HepG2 (cell line): ENCODE results near the gene SPACA4. TPM values are rescaled to one million over a fixed set of nuclear protein-coding genes. Genes with fewer than 3 reads are reported as not detected.

Experiments
- IKZF4 ChIP-seq: sonication (generic); formaldehyde crosslinking; IDR thresholded peaks from 2 replicates; pipeline ENCODE4 v1.5.1; 2020; ENCODE audit warnings: borderline replicate concordance, mild to moderate bottlenecking, low read depth, missing genetic modification reagents; ENCODE audit errors: not compliant biosample characterization
- JUND ChIP-seq: sonication (generic); formaldehyde crosslinking; IDR thresholded peaks from 2 replicates; pipeline ENCODE4 v1.8.0; 2022; ENCODE audit warnings: mild to moderate bottlenecking, missing genetic modification reagents
- NCOA1 ChIP-seq: sonication (generic); formaldehyde crosslinking; IDR thresholded peaks from 2 replicates; pipeline ENCODE4 v1.9.0; 2021; ENCODE audit warnings: missing genetic modification reagents
- NCOA2 ChIP-seq: sonication (generic); formaldehyde crosslinking; IDR thresholded peaks from 2 replicates; pipeline ENCODE4 v1.8.0; 2022; ENCODE audit warnings: inconsistent platforms
- NCOR1 ChIP-seq: fragments of 200-600 bp; sonication (generic); IDR thresholded peaks from 2 replicates; pipeline ENCODE4 v1.7.0; 2017; ENCODE audit warnings: antibody characterized with exemption, low read length, borderline replicate concordance
- PHF5A ChIP-seq: IDR thresholded peaks from one replicate; pipeline ENCODE4 v1.6.1; 2018; ENCODE audit warnings: low read depth, missing genetic modification reagents; ENCODE audit not compliant: unreplicated experiment
- THAP11 ChIP-seq: IDR thresholded peaks from 2 replicates; pipeline ENCODE4 v1.6.1; 2016; ENCODE audit warnings: missing biosample characterization, missing genetic modification reagents
- U2AF1 ChIP-seq: fragments of 200-400 bp; formaldehyde crosslinking; optimal IDR thresholded peaks from 2 replicates; pipeline ENCODE3; 2017; ENCODE audit warnings: mild to moderate bottlenecking, low read depth, low read length
- ZMAT3 ChIP-seq: sonication (generic); formaldehyde crosslinking; conservative IDR thresholded peaks from 2 replicates; pipeline ENCODE4 v1.7.0; 2021; ENCODE audit warnings: missing genetic modification reagents
- ZNF251 ChIP-seq: sonication (generic); formaldehyde crosslinking; IDR thresholded peaks from 2 replicates; pipeline ENCODE4 v1.9.0; 2021; ENCODE audit warnings: mild to moderate bottlenecking, missing genetic modification reagents
- ZNF260 ChIP-seq: sonication (generic); formaldehyde crosslinking; IDR thresholded peaks from 2 replicates; pipeline ENCODE4 v1.4.0; 2020; ENCODE audit warnings: missing genetic modification reagents, low read depth, mild to moderate bottlenecking, borderline replicate concordance
- ZNF562 ChIP-seq: sonication (generic); formaldehyde crosslinking; IDR thresholded peaks from 2 replicates; pipeline ENCODE4 v1.8.0; 2022; ENCODE audit warnings: missing genetic modification reagents, borderline replicate concordance
- polyA plus RNA-seq, 8 experiments: library from polyadenylated mRNA; depleted of rRNA in 3 of 8; stranded (reverse) in 7 of 8; unstranded in 1 of 8; fragments of >200 nt; fragmentation: Illumina TruSeq in 4 of 8; extraction: Trizol in 4 of 8; gene quantifications; 2 replicates each; pipeline versions ENCODE4 v1.2.1 to v1.2.3, GENCODE V29; 2011 to 2016; ENCODE audit warnings: low read depth in 4 of 8, missing spikeins in 1 of 8, mixed read lengths in 1 of 8; ENCODE audit not compliant: insufficient read depth in 1 of 8
- total RNA-seq, 5 experiments: library from RNA; depleted of rRNA; stranded (reverse); fragments of >200 nt; fragmentation: Illumina TruSeq; extraction: Trizol; gene quantifications; 2 replicates each; pipeline ENCODE4 v1.2.3, GENCODE V29; 2016; ENCODE audit warnings: low read depth in 1 of 5
- TF ChIP-seq, protein P1 (sequence below): sonication (generic); formaldehyde crosslinking; IDR thresholded peaks from 2 replicates; pipeline ENCODE4 v1.9.0; 2021; ENCODE audit warnings: missing genetic modification reagents, borderline replicate concordance
- TF ChIP-seq, protein P2 (sequence below): sonication (generic); formaldehyde crosslinking; IDR thresholded peaks from 2 replicates; pipeline ENCODE4 v1.5.0; 2020; ENCODE audit warnings: missing genetic modification reagents
- TF ChIP-seq, protein P3 (sequence below): sonication (generic); formaldehyde crosslinking; IDR thresholded peaks from 2 replicates; pipeline ENCODE4 v1.5.1; 2020; ENCODE audit warnings: mild to moderate bottlenecking, missing genetic modification reagents, borderline replicate concordance
- TF ChIP-seq, protein P4 (sequence below): sonication (generic); formaldehyde crosslinking; IDR thresholded peaks from 2 replicates; pipeline ENCODE4 v1.9.0; 2021; ENCODE audit warnings: missing genetic modification reagents, mild to moderate bottlenecking, borderline replicate concordance

The SPACA4 gene
- total and polyA plus RNA-seq, 2 of the 13 experiments (the other 11 are each of a cell fraction or from before 2014, with no cell fraction given), result not detected

DNA sequence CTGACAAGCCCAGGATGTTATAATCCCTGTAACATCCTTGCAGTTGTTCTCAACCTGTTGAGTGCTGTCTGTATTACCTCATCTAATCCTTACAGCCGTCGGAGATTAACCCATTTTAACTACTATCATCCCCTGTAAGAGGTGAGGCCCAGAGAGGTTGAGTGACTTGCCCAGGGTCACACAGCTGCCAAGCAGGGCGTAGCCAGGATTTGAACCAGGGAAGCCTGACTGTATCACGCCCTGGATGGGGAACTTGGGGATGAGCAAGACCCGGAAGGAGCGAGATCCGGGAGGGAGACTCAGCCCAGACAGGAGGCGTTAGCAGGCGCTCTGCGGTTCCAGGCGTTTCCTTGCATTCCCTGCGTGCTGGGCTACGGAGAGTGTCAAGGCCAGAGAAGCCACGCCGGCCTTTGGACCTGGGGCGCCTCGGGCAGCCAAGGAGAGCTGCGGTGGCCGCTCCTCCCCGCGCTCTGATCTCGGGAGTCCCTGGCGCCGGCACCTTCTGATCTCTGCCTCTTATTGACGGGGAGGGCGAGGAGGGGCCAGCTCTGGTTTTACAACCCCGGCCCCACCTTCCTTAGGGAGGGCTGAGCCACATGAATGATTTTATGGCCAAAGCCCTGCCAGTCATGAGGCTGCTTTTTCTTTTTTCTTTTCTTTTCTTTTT is 48.4 kb upstream of the SPACA4 start (continued):
- TF ChIP-seq PHF5A (CRISPR knock-in tag) (peak; percentile 91), ZNF251 (CRISPR knock-in tag) (no peak), NCOA1 (CRISPR knock-in tag) (0 out of 2 replicates have a peak, but pooled peaks have one; percentile 66), ZNF260 (CRISPR knock-in tag) (no peak), THAP11 (CRISPR knock-in tag) (peak; percentile 86), ZMAT3 (CRISPR knock-in tag) (peak; percentile 79; the same call in 1 of the 2 replicates), JUND (CRISPR knock-in tag) (0 out of 2 replicates have a peak, but pooled peaks have one; percentile 53), NCOR1 (peak; percentile 91), NCOA2 (CRISPR knock-in tag) (peak; percentile 93), U2AF1 (peak; percentile 37), ZNF562 (CRISPR knock-in tag) (no peak), IKZF4 (no peak)
- TF ChIP-seq, protein P1, sequence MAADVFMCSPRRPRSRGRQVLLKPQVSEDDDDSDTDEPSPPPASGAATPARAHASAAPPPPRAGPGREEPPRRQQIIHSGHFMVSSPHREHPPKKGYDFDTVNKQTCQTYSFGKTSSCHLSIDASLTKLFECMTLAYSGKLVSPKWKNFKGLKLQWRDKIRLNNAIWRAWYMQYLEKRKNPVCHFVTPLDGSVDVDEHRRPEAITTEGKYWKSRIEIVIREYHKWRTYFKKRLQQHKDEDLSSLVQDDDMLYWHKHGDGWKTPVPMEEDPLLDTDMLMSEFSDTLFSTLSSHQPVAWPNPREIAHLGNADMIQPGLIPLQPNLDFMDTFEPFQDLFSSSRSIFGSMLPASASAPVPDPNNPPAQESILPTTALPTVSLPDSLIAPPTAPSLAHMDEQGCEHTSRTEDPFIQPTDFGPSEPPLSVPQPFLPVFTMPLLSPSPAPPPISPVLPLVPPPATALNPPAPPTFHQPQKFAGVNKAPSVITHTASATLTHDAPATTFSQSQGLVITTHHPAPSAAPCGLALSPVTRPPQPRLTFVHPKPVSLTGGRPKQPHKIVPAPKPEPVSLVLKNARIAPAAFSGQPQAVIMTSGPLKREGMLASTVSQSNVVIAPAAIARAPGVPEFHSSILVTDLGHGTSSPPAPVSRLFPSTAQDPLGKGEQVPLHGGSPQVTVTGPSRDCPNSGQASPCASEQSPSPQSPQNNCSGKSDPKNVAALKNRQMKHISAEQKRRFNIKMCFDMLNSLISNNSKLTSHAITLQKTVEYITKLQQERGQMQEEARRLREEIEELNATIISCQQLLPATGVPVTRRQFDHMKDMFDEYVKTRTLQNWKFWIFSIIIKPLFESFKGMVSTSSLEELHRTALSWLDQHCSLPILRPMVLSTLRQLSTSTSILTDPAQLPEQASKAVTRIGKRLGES (CRISPR knock-in tag), result no peak
- TF ChIP-seq, protein P2, sequence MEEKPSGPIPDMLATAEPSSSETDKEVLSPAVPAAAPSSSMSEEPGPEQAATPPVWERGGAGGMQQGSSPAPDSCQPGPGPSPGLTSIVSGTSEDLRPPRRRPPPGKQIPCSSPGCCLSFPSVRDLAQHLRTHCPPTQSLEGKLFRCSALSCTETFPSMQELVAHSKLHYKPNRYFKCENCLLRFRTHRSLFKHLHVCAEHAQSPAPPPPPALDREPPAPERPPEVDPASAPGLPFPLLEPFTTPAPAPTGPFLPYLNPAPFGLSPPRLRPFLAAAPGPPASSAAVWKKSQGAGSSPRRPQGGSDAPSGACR (CRISPR knock-in tag), result peak; percentile 93
- TF ChIP-seq, protein P3, sequence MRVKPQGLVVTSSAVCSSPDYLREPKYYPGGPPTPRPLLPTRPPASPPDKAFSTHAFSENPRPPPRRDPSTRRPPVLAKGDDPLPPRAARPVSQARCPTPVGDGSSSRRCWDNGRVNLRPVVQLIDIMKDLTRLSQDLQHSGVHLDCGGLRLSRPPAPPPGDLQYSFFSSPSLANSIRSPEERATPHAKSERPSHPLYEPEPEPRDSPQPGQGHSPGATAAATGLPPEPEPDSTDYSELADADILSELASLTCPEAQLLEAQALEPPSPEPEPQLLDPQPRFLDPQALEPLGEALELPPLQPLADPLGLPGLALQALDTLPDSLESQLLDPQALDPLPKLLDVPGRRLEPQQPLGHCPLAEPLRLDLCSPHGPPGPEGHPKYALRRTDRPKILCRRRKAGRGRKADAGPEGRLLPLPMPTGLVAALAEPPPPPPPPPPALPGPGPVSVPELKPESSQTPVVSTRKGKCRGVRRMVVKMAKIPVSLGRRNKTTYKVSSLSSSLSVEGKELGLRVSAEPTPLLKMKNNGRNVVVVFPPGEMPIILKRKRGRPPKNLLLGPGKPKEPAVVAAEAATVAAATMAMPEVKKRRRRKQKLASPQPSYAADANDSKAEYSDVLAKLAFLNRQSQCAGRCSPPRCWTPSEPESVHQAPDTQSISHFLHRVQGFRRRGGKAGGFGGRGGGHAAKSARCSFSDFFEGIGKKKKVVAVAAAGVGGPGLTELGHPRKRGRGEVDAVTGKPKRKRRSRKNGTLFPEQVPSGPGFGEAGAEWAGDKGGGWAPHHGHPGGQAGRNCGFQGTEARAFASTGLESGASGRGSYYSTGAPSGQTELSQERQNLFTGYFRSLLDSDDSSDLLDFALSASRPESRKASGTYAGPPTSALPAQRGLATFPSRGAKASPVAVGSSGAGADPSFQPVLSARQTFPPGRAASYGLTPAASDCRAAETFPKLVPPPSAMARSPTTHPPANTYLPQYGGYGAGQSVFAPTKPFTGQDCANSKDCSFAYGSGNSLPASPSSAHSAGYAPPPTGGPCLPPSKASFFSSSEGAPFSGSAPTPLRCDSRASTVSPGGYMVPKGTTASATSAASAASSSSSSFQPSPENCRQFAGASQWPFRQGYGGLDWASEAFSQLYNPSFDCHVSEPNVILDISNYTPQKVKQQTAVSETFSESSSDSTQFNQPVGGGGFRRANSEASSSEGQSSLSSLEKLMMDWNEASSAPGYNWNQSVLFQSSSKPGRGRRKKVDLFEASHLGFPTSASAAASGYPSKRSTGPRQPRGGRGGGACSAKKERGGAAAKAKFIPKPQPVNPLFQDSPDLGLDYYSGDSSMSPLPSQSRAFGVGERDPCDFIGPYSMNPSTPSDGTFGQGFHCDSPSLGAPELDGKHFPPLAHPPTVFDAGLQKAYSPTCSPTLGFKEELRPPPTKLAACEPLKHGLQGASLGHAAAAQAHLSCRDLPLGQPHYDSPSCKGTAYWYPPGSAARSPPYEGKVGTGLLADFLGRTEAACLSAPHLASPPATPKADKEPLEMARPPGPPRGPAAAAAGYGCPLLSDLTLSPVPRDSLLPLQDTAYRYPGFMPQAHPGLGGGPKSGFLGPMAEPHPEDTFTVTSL, result peak; percentile 86; the same call in 1 of the 2 replicates
- TF ChIP-seq, protein P4, sequence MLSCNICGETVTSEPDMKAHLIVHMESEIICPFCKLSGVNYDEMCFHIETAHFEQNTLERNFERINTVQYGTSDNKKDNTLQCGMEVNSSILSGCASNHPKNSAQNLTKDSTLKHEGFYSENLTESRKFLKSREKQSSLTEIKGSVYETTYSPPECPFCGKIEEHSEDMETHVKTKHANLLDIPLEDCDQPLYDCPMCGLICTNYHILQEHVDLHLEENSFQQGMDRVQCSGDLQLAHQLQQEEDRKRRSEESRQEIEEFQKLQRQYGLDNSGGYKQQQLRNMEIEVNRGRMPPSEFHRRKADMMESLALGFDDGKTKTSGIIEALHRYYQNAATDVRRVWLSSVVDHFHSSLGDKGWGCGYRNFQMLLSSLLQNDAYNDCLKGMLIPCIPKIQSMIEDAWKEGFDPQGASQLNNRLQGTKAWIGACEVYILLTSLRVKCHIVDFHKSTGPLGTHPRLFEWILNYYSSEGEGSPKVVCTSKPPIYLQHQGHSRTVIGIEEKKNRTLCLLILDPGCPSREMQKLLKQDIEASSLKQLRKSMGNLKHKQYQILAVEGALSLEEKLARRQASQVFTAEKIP, result no peak
